Measurements from ENCODE around the gene SLC28A3.

Gene SLC28A3

DNA sequence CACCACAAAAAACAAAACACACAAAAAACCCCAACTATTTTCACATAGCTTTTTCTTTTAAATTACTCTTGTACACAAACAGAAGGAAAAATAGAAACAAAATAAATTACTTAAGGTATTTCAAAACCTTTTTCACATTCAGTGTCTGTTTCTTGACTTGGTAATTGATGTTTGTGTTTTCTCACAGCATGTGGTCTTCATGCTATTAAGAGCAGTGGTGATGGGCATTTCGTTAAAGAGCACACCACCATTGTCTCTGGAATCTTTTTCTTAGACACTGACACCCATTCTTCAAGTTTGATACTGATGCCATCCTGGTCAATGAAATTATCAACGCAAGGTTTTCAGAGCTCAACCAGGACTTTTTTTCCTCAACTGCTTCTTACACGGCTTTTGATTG, 63.8 kb downstream of the SLC28A3 start:
- TF ChIP-seq, protein P1, sequence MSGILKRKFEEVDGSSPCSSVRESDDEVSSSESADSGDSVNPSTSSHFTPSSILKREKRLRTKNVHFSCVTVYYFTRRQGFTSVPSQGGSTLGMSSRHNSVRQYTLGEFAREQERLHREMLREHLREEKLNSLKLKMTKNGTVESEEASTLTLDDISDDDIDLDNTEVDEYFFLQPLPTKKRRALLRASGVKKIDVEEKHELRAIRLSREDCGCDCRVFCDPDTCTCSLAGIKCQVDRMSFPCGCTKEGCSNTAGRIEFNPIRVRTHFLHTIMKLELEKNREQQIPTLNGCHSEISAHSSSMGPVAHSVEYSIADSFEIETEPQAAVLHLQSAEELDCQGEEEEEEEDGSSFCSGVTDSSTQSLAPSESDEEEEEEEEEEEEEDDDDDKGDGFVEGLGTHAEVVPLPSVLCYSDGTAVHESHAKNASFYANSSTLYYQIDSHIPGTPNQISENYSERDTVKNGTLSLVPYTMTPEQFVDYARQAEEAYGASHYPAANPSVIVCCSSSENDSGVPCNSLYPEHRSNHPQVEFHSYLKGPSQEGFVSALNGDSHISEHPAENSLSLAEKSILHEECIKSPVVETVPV (CRISPR knock-in tag; IDR thresholded peaks at IDR 0.05): no peak
- TF ChIP-seq ZNF8 (CRISPR knock-in tag; IDR thresholded peaks at IDR 0.05) (no peak), ZFP3 (CRISPR knock-in tag; IDR thresholded peaks at IDR 0.05) (no peak), TCF4 (CRISPR knock-in tag; IDR thresholded peaks at IDR 0.05; ENCODE audit: borderline replicate concordance) (no peak), RARB (CRISPR knock-in tag; IDR thresholded peaks at IDR 0.05) (no peak), OSR1 (CRISPR knock-in tag; IDR thresholded peaks at IDR 0.05) (no peak), SNAI2 (CRISPR knock-in tag; IDR thresholded peaks at IDR 0.05) (no peak)
- TF ChIP-seq, protein P2, sequence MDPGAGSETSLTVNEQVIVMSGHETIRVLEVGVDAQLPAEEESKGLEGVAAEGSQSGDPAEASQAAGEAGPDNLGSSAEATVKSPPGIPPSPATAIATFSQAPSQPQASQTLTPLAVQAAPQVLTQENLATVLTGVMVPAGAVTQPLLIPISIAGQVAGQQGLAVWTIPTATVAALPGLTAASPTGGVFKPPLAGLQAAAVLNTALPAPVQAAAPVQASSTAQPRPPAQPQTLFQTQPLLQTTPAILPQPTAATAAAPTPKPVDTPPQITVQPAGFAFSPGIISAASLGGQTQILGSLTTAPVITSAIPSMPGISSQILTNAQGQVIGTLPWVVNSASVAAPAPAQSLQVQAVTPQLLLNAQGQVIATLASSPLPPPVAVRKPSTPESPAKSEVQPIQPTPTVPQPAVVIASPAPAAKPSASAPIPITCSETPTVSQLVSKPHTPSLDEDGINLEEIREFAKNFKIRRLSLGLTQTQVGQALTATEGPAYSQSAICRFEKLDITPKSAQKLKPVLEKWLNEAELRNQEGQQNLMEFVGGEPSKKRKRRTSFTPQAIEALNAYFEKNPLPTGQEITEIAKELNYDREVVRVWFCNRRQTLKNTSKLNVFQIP (CRISPR knock-in tag; IDR thresholded peaks at IDR 0.05; ENCODE audit: borderline replicate concordance, low read depth): no peak
- no peak for ATAC-seq

DNA sequence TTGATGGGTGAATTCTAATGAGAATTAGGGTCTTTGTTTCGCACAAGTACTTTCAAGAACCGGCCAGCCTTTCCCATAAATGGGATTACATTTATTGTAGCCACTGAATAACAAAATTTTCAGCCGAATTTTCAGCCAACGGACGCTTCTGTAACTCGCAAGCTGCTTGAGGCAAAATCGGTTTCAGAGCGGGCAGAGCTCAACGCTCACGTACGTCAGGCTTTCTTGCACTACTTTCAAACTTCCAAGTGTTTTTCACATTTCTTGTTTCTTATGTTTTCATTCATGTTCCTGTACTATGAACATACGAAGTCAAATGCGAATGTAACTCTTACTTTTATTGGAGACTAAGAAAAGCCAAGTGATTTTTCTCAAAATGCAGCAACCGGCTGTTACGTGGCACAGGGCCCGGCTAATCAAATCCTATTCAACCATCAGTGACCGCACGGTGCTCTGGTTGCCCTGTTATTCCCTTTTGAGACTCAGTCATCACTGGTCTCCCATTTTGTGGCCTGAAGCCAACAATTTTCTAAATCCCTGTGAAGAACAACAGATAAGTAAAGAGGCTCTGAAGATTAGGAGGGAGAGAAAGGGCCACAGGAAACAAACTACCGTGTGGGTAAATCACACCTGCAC, 68.5 kb downstream of the SLC28A3 start:
- no peak for ATAC-seq
- TF ChIP-seq ESRRG (CRISPR knock-in tag; IDR thresholded peaks at IDR 0.05) (no peak), ZFP30 (CRISPR knock-in tag; IDR thresholded peaks at IDR 0.05) (no peak), OSR1 (CRISPR knock-in tag; IDR thresholded peaks at IDR 0.05) (no peak), TOX (CRISPR knock-in tag; IDR thresholded peaks at IDR 0.05; ENCODE audit: borderline replicate concordance) (no peak), BACH2 (CRISPR knock-in tag; IDR thresholded peaks at IDR 0.05; ENCODE audit: borderline replicate concordance) (no peak), ZNF8 (CRISPR knock-in tag; IDR thresholded peaks at IDR 0.05) (no peak)
- TF ChIP-seq, protein P1 (CRISPR knock-in tag; IDR thresholded peaks at IDR 0.05): no peak

DNA sequence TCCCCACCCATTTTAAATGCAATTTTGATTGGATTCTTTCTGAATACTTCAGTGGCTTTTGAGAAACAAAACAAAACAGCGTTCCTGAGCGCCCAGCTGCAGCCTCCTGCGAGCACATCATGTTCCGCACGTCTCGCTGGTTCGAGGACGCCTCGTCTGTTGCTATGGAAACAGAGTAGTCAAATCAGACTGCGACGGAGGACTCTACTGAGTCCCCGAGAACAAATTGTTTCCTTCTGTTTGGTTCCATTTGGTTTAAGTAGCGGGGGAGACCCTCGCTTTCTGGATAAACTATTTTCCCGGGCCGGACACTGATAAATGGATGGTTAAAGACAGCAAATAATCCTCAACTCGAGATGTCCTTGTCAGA, 69.0 kb downstream of the SLC28A3 start:
- peak; percentile 66 for ATAC-seq
- TF ChIP-seq, protein P3, sequence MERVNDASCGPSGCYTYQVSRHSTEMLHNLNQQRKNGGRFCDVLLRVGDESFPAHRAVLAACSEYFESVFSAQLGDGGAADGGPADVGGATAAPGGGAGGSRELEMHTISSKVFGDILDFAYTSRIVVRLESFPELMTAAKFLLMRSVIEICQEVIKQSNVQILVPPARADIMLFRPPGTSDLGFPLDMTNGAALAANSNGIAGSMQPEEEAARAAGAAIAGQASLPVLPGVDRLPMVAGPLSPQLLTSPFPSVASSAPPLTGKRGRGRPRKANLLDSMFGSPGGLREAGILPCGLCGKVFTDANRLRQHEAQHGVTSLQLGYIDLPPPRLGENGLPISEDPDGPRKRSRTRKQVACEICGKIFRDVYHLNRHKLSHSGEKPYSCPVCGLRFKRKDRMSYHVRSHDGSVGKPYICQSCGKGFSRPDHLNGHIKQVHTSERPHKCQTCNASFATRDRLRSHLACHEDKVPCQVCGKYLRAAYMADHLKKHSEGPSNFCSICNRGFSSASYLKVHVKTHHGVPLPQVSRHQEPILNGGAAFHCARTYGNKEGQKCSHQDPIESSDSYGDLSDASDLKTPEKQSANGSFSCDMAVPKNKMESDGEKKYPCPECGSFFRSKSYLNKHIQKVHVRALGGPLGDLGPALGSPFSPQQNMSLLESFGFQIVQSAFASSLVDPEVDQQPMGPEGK (CRISPR knock-in tag; IDR thresholded peaks at IDR 0.05; ENCODE audit: borderline replicate concordance): no peak
- no peak for TF ChIP-seq ZC3H10 (CRISPR knock-in tag; IDR thresholded peaks at IDR 0.05)
- no peak for TF ChIP-seq PPARA (CRISPR knock-in tag; IDR thresholded peaks at IDR 0.05; ENCODE audit: borderline replicate concordance)
- no peak for TF ChIP-seq BACH2 (CRISPR knock-in tag; IDR thresholded peaks at IDR 0.05; ENCODE audit: borderline replicate concordance)
- no peak for TF ChIP-seq GLIS3 (CRISPR knock-in tag; IDR thresholded peaks at IDR 0.05)
- TF ChIP-seq TCF4 (CRISPR knock-in tag; IDR thresholded peaks at IDR 0.05; ENCODE audit: borderline replicate concordance): no peak
- no peak for TF ChIP-seq ISL1 (CRISPR knock-in tag; IDR thresholded peaks at IDR 0.05)
- TF ChIP-seq, protein P4, sequence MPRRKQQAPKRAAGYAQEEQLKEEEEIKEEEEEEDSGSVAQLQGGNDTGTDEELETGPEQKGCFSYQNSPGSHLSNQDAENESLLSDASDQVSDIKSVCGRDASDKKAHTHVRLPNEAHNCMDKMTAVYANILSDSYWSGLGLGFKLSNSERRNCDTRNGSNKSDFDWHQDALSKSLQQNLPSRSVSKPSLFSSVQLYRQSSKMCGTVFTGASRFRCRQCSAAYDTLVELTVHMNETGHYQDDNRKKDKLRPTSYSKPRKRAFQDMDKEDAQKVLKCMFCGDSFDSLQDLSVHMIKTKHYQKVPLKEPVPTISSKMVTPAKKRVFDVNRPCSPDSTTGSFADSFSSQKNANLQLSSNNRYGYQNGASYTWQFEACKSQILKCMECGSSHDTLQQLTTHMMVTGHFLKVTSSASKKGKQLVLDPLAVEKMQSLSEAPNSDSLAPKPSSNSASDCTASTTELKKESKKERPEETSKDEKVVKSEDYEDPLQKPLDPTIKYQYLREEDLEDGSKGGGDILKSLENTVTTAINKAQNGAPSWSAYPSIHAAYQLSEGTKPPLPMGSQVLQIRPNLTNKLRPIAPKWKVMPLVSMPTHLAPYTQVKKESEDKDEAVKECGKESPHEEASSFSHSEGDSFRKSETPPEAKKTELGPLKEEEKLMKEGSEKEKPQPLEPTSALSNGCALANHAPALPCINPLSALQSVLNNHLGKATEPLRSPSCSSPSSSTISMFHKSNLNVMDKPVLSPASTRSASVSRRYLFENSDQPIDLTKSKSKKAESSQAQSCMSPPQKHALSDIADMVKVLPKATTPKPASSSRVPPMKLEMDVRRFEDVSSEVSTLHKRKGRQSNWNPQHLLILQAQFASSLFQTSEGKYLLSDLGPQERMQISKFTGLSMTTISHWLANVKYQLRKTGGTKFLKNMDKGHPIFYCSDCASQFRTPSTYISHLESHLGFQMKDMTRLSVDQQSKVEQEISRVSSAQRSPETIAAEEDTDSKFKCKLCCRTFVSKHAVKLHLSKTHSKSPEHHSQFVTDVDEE (CRISPR knock-in tag; IDR thresholded peaks at IDR 0.05): no peak
- TF ChIP-seq, protein P1 (CRISPR knock-in tag; IDR thresholded peaks at IDR 0.05): no peak
- no peak for TF ChIP-seq CSDC2 (CRISPR knock-in tag; IDR thresholded peaks at IDR 0.05)
- no peak for TF ChIP-seq OSR1 (CRISPR knock-in tag; IDR thresholded peaks at IDR 0.05)
- TF ChIP-seq, protein P2 (CRISPR knock-in tag; IDR thresholded peaks at IDR 0.05; ENCODE audit: borderline replicate concordance, low read depth): no peak
- no peak for TF ChIP-seq ARNTL (CRISPR knock-in tag; IDR thresholded peaks at IDR 0.05; ENCODE audit: borderline replicate concordance, low read depth)
- TF ChIP-seq RARB (CRISPR knock-in tag; IDR thresholded peaks at IDR 0.05): no peak
- TF ChIP-seq TOX (CRISPR knock-in tag; IDR thresholded peaks at IDR 0.05; ENCODE audit: borderline replicate concordance): no peak
- TF ChIP-seq ZNF565 (CRISPR knock-in tag; conservative IDR thresholded peaks at IDR 0.05; ENCODE audit: low read depth): no peak
- TF ChIP-seq ZFP3 (CRISPR knock-in tag; IDR thresholded peaks at IDR 0.05): no peak
- TF ChIP-seq ESRRG (CRISPR knock-in tag; IDR thresholded peaks at IDR 0.05): no peak
- TF ChIP-seq ZFP30 (CRISPR knock-in tag; IDR thresholded peaks at IDR 0.05): no peak
- no peak for TF ChIP-seq ZNF70 (CRISPR knock-in tag; IDR thresholded peaks at IDR 0.05)
